GM12873 (cell line): ENCODE data around the gene DNAH17.

ENCODE experiments used
- TF ChIP-seq, protein P1 (sequence below): IDR thresholded peaks from 2 replicates; pipeline ENCODE4 v1.5.1; 2012; ENCODE audit warnings: low read depth, mild to moderate bottlenecking, moderate library complexity, low read length, control low read depth; ENCODE audit not compliant: insufficient read depth; ENCODE audit errors: missing control alignments

DNAH17 gene

DNA sequence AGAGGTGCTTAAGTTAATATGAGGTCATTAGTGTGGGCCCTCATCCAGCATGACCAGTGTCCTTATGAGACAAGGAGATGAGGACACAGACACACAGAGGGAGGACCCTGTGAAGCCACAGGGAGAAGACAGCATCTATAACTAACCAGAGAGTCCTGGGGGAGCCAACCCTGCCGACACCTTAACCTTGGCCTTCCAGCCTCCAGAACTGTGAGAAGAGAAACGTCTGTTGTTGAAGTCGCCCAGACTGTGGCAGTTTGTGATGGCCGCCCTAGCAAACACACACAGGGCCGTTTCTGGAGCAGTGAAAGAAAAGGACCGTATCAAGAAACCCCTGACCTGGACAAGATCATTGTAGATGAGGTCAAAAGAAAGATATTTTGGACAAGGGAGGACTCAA, 26.7 kb downstream of the DNAH17 start:
- TF ChIP-seq, protein P1, sequence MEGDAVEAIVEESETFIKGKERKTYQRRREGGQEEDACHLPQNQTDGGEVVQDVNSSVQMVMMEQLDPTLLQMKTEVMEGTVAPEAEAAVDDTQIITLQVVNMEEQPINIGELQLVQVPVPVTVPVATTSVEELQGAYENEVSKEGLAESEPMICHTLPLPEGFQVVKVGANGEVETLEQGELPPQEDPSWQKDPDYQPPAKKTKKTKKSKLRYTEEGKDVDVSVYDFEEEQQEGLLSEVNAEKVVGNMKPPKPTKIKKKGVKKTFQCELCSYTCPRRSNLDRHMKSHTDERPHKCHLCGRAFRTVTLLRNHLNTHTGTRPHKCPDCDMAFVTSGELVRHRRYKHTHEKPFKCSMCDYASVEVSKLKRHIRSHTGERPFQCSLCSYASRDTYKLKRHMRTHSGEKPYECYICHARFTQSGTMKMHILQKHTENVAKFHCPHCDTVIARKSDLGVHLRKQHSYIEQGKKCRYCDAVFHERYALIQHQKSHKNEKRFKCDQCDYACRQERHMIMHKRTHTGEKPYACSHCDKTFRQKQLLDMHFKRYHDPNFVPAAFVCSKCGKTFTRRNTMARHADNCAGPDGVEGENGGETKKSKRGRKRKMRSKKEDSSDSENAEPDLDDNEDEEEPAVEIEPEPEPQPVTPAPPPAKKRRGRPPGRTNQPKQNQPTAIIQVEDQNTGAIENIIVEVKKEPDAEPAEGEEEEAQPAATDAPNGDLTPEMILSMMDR = no peak

DNA sequence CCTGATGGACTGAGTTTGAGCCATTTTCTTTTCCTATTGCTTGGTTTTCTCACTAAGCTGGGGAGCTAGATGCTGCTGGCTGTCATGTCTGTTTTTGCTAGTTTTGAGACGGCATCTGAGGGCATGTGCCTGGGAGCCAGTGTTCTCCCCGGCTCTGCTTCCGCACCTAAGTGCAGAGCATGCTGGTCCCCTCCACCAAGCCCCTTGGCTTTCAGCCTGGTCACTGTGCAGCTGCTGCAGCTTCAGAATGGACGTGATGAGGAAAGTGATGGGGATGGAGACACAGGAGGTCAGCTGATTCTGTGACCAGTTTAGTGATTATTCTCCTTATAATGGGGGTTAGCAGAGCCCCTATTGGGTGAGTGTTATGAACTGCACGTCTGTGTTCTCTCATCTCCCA, 28.5 kb downstream of the DNAH17 start:
- TF ChIP-seq, protein P1 = no peak

DNA sequence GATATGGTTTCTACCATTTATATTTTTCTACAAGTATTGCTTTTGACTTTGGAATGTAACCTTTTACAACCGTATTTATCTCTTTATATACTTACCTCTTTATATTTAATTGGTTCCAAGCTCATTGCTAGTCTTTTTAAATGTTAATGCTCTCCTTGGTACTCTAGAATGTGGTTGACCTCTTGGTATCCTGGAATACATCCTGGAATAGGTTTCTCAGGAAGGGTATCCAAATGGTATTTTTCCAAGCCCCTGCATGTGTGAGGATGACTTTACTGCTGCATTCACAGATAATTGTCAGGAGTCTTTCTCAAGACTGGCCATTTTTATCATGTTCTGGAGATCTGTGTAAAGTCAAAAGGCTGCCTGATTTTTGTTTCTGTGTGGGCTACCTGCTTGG, 30.2 kb downstream of the DNAH17 start:
- TF ChIP-seq, protein P1 = no peak

DNA sequence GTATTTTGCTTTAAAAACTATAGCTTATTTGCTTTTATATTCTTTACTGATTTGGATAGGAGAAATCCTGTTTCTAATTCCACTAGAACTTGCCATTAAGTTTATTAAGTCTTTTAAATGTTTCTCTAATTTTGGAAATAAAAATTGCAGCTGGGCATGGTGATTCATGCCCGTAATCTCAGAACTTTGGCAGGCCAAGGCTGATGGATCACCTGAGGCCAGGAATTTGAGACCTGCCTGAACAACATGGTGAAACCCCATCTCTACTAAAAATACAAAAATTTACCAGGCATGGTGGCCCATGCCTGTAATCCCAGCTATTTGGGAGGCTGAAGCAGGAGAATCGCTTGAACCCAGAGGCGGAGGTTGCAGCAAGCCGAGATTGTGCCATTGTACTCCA, 30.7 kb downstream of the DNAH17 start:
- TF ChIP-seq, protein P1 = no peak

DNA sequence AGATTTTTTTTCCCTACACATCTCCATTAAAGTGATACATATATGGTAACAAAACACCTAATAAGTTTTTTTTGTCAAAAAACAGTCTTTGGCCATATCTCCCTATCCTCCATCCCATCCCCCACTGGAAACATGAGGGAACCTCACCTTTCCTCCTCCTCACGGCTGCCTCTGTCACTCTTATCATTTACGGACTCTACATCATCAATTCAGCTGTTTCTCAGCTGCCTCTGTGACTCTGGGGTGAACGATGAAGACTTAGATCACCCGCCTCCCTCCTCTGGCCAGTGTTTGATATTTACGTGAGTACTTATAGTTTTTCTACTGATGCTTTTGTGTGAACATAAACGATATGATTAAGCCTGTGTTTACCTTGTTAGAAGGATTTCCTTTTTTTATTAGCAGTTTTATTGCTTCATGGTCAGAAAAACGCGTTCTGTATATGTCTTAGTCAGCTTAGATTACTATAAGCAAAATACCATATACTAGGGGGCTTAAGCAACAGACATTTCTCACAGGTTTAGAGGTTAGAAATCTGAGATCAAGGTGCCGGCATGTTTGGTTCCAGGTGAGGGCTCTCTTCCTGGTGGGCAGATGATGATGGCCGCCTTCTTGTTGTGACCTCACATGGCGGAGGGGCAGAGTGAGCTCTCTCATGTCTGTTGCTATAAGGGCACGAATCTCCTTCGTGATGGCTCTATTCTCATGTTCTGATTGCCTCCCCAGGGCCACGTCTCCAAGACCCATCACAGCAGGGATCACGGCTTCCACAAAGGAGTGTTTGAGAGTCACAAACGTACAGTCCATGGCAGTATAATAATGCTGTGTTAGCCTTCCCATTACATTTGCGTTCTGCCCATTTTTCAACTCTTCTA, 32.1 kb downstream of the DNAH17 start:
- TF ChIP-seq, protein P1 = no peak

DNA sequence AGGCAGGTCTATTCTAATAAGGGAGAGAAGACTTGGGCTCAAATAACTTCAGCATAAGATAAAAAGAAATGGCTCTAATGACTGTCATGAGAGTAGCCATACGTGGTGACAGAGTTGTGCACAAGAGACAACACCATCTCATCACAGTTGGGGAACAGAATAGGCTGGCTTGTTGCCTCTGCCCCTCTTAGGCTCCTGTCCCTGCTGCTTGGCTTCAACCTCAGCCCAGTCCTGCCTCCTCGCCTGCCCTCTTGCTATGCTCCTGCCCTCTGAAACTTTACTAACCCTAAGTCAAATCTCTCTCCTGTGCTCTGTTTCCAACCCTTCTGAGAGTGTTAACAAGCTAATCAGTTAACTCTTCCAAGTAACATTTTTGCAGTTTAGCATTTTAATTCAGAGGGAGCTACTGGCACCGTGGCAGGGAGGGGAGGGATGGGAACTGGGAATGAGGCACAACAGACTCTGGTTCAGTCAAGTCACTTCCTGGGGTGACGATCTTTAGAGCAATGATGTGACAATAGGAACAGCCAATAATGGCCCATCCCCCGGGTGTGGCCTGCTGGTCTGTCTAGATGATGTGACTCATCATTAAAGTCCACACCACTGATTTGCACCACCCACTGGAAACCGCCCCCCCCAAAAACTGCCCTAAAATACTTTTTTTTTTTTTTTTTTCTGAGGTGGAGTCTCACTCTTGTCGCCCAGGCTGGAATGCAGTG, 35.5 kb downstream of the DNAH17 start:
- TF ChIP-seq, protein P1 = no peak

DNA sequence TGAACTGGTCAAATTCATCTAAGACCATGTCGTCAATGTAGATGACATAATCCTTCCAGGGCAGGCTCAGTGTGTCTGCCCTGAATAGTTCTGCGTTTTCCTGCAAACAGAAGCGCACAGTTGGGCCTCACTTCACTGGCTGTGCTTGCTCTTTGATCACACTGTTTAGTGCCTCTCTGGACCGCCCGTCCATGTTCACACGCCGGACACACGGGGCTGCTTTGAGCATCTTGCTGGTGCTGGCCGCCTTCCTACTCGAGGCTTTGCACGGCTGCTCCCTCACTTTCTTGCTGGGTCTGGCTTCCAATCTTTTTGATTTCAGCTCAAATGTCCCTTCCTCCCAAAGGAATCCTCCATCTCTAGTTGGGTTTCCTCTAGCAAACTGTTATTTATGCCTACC, 37.4 kb downstream of the DNAH17 start:
- TF ChIP-seq, protein P1 = no peak
